Measurements from ENCODE around the gene TMEM207. TPM values are rescaled to one million over a fixed set of nuclear protein-coding genes. Genes with fewer than 3 reads are reported as not detected.

TMEM207 gene
- polyA plus RNA-seq: not detected in 2 replicates

GRCh38 chr3:190449801-190450200 lies at the start of gene TMEM207:
TMEM207 (minus strand) TSS chr3:190449901; CDS start chr3:190449809, 92 bp downstream.

GRCh38 chr3:190387578-190388213 lies 62.0 kb downstream of the TMEM207 start, which contains the start of gene CLDN16:
CLDN16 (plus strand) TSS chr3:190388163; CDS start chr3:190388330, 167 bp downstream.

Other genes starting within 250 kb of the TMEM207 start
- not detected in 2 replicates for gene CLDN1, start 127.5 kb downstream of the TMEM207 start, polyA plus RNA-seq
- not detected in 2 replicates for gene CLDN16, start 61.7 kb downstream of the TMEM207 start, polyA plus RNA-seq
- gene IL1RAP, start 64.2 kb upstream of the TMEM207 start, polyA plus RNA-seq: 17.2 and 20.3 TPM in 2 replicates